ENCODE results near the gene PARP15.

DNA sequence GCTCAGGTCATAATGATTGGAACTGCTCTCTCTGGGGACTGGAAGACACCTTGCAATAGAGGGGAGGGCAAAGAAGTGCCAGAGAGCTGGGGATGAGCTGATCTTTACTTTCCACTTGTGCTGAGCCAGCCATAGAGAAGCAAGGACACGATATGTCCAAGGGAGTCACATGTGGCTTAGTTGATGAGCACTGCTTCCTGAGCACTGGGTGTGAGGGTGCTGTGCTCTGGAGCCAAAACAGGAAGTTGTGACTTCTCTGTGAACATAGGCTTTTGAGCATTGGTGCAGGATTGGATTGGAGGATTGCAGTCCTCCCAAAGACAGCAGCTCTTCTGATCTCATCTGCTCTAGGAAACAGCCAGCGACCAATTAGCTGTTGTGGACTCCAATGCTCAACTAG is 109.8 kb downstream of the PARP15 start:
- peak in 1 of 3 donors; percentile 12 for TF ChIP-seq POLR2AphosphoS5 (IDR thresholded peaks at IDR 0.05)
- TF ChIP-seq, protein P1, sequence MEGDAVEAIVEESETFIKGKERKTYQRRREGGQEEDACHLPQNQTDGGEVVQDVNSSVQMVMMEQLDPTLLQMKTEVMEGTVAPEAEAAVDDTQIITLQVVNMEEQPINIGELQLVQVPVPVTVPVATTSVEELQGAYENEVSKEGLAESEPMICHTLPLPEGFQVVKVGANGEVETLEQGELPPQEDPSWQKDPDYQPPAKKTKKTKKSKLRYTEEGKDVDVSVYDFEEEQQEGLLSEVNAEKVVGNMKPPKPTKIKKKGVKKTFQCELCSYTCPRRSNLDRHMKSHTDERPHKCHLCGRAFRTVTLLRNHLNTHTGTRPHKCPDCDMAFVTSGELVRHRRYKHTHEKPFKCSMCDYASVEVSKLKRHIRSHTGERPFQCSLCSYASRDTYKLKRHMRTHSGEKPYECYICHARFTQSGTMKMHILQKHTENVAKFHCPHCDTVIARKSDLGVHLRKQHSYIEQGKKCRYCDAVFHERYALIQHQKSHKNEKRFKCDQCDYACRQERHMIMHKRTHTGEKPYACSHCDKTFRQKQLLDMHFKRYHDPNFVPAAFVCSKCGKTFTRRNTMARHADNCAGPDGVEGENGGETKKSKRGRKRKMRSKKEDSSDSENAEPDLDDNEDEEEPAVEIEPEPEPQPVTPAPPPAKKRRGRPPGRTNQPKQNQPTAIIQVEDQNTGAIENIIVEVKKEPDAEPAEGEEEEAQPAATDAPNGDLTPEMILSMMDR (IDR thresholded peaks at IDR 0.05 in 8 of 11, conservative IDR thresholded peaks at IDR 0.05 in 3 of 11): no peak
